Stimulated activated CD8-positive, alpha-beta memory T cell treated with anti-CD3 and anti-CD28 coated beads, Interleukin-7, amount 100 ng/mL, for 48 hours (primary cell): ENCODE results near the gene GRAMD1C.
A peak's percentile ranks its signal among the peaks of the same experiment; 100 is the strongest.

Experiments used
- DNase-seq, 2 donors: peaks; one replicate each; pipeline ENCODE4 v3.0.0-alpha.2; 2020; ENCODE audit warnings: low read depth in 1 of 2; ENCODE audit errors: extremely low read depth in 1 of 2

GRAMD1C gene

GRCh38 chr3:113948015-113948917 is 109.7 kb downstream of the GRAMD1C start:
- peak in 1 of 2 donors; percentile 8 for DNase-seq

DNA sequence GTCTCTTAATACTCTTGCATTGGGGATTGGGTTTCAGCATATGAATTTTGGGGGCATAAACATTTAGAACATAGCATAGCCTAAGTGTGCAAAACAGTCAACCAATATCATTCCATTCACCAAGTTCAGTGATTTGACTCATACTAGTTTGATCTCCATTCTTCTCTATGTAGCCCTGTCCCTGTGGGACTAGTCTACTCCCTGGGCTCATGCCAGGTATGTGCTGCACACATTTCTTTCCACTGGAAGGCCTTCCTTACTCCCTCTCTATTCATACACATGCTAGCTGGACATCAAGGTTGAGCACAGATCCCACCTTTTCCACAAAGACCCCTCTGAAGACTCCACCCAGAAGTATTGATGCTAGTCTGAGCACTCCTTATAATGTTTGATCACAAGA is 114.3 kb downstream of the GRAMD1C start:
- no peak for DNase-seq

- no peak for DNase-seq
These were observed 115.1 kb downstream of the GRAMD1C start for GRCh38 chr3:113953677-113954076.

DNA sequence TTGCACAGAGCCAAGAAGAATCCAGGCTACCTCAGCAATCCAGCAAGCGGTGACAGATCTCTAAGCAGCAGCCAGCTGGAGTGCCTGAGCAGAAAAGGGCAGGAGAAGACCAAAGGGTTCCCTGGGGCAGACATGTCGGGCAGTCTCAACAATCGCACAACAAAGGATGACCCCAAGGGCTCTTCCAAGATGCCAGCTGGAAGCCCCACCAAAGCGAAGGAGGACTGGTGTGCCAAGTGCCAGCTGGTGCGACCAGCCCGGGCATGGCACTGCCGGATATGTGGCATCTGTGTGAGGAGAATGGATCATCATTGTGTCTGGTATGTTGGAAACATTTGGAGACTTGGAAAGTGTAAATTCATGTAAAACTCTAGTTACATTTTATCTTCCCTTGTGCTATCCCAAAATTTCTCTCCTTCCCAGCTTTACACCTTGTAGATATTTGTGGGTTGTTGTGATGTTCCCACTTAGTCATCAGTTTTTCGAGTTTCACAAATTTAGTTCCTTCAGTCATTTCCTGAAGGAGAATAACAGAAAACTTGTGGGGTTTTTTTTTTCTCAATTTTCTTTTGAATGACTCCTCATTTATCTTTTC is 115.6 kb downstream of the GRAMD1C start:
- DNase-seq: no peak

DNA sequence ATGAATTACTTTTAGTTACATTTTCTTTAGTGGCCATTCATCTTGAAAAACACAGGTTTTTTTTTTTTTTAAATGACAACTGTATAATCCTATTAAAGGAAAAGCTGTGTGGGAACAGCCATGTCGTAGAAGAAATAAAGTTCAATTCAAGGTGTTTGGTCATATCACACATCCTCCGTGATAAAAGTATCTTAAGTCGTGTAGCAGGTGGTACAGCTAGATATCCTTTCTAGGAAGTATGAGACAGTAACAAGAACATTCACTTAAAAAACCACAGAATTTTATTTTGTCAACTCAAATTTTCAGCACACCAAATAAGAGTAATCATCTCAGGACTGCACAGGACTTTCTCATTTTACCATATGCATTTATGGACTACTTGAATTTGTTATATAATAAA is 125.3 kb downstream of the GRAMD1C start:
- no peak for DNase-seq

- no peak for DNase-seq
These were observed 127.6 kb downstream of the GRAMD1C start for GRCh38 chr3:113966172-113966571.

GRCh38 chr3:113968986-113969385 is 130.4 kb downstream of the GRAMD1C start:
- no peak for DNase-seq

DNA sequence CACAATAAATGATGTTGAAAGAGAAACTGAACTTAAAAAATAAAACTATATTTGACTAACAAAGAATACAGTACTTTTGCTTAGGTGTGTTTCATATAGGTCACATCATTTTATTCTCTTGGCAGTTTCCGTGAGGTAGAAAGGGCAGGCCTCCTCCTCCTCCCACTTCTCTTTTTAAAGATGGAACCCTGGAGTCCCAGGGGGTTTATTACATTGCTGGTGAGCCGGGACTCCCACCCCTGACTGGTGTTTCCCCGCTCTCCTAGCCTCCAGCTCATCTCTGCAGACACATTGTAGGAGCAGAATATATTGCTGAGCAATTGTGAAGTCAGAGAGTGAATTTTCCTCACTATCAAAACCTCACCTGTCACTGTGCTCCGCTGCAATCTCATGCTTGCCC is 139.2 kb downstream of the GRAMD1C start:
- no peak for DNase-seq

DNA sequence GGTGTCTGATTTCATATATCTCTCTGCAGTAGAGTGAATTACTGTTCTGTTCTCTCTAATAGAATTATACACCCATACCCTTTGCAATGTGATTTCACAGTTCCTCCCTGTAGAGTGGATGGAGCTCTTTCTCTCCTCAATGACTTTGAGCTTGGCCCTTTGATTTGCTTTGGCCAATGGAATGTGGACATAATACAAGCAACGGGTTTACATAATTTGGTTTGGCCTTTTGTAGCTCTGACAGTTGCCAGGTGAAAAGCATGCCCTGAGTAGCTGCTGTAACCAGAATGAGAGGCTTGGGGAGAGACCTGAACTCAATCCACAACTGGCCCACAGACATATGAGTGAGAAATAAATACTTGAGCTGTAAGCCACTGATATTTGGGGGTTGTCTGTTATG is 141.3 kb downstream of the GRAMD1C start:
- no peak for DNase-seq

DNA sequence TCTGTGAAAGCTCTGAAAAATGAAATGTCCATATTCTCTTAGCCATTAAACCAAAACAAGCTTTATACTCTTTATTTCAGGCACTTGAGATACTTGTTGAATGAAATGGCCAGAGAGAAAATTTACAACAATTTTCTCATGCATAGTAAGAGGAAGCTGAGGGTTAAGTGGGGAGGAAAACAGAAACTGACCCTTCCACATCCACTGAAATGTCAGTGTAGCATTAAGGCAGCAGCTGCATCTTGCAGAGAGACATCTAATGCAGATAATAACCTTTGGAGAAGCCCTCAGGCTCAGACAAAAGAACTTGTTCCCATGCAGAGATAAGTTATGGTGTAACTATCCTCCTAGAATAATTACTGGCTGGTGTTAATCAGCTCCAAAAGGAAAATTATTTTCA is 143.2 kb downstream of the GRAMD1C start:
- no peak for DNase-seq

DNA sequence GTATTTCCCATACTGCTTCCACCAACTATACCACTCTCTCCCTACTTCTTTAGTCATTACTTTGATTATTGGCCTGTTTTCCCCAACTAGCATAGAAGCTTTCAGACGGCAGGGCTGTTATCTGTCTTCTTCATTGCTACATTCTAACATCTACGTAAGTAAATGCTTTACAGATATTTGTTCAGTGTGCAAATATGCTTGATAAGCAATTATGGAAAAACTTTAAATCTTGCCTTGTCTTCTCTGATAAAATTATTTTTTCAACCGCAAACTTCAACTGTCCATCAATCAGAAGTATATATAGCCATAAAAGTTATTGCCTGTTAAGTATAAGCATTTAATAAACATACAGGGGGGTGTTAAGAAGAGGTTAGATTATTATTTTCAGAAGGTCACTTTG is 145.0 kb downstream of the GRAMD1C start:
- no peak for DNase-seq

- no peak for DNase-seq
These were observed 147.0 kb downstream of the GRAMD1C start for GRCh38 chr3:113985541-113985940.
